Frontal cortex (tissue), 1 donor: Measurements from ENCODE around the gene CA14. TPM values are rescaled to one million over a fixed set of nuclear protein-coding genes. Genes with fewer than 3 reads are reported as not detected.

ENCODE experiments used
- small RNA-seq: library from RNA; depleted of rRNA; stranded (forward); fragments of <200 nt; gene quantifications from one replicate; pipeline ENCODE3, GENCODE V24; 2014
- total RNA-seq: library from RNA; depleted of rRNA; stranded (reverse); fragments of >200 nt; gene quantifications from one replicate; pipeline ENCODE4 v1.2.3, GENCODE V29; 2014

CA14 gene
- total RNA-seq, 1 donor from 2014 or later, result 0.41 TPM

Small RNA genes within 50 kb of the gene (small RNA-seq; reads per million reads assigned to genes)
- gene RN7SL480P (not detected), gene RNU2-17P (4.2 reads per million, percentile 91 among the genes with 10 or more reads in this experiment)

Other genes starting within 250 kb of the CA14 start
- gene OTUD7B, start 247.0 kb upstream of the CA14 start, total RNA-seq, result 4.9 TPM
- gene VPS45, start 190.0 kb upstream of the CA14 start, total RNA-seq, result 70.1 TPM
- 76.6 TPM for gene PLEKHO1, start 107.9 kb upstream of the CA14 start, total RNA-seq
- gene ANP32E, start 21.7 kb upstream of the CA14 start, total RNA-seq, result 18.8 TPM
- 83.2 TPM for gene APH1A, start 11.2 kb downstream of the CA14 start, total RNA-seq
- gene C1orf54, start 15.0 kb downstream of the CA14 start, total RNA-seq, result 9.4 TPM
- gene CIART, start 24.8 kb downstream of the CA14 start, total RNA-seq, result 2.0 TPM
- gene MRPS21, start 36.1 kb downstream of the CA14 start, total RNA-seq, result 84.0 TPM
- 37.9 TPM for gene PRPF3, start 63.8 kb downstream of the CA14 start, total RNA-seq
- 15.5 TPM for gene RPRD2, start 106.4 kb downstream of the CA14 start, total RNA-seq
- gene TARS2, start 229.6 kb downstream of the CA14 start, total RNA-seq, result 22.8 TPM